ENCODE data around the gene FEZF2. TPM values are rescaled to one million over a fixed set of nuclear protein-coding genes. Genes with fewer than 3 reads are reported as not detected.

Gene FEZF2
- total RNA-seq, 3 donors from 2014 or later (not counting 1 experiment from before 2014, with no cell fraction given) = not detected

DNA sequence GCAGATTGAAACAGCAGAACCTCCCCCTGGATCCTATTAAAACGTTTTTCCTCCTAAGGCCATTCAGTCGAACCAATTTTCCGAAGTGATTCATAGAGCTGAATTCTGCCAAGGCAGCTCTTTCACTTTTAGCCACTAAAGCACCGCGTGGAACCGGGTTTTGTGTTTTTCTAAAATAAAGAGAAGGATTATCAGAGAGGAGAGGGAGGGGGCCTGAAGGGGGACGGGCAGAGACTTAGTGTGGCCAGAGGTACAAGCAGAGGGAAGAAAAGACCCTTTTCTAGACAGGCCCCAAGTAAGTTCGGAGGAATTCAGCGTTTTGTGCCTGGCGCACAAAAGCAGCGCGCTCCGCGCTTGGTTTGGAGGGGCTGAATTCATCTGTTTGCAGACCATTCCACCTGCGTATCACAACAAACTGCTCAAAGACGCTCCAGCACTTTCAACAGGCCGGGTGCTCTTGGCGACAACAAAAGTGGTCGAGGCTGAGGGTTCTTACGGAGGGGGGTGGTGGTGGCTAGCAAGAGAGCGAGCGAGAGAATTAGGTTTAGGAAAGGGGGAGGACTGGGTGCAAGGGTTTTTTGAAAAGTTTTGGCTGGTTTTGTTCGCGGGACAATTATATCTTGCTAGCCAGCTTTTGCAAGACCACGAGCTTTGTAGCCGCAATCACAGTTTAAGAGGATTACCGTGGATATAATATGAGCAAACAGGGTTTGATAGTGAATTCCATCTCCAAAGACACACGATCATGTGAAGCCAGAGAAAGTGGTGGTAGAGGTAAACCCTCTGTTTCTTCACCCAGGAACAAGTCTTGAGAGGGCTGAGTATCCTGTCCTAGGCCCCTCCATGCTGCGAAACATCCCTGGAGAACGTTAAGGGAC, 1.2 kb upstream of the FEZF2 start:
- peaks cover 16% of the 10 kb centered on the region for H3K36me3 Mint-ChIP-seq
- Histone ChIP-seq H3K4me1 (ENCODE audit: control insufficient read depth, insufficient read depth, low read length) (no peaks in the 10 kb centered on the region), H3K9me3 (ENCODE audit: control insufficient read depth, insufficient read depth, low read length) (peaks cover 6% of the 10 kb centered on the region), H3K4me3 (ENCODE audit: low read length) (no peak overlapping the region), H3K27me3 (ENCODE audit: control insufficient read depth, insufficient read depth, low read length) (peaks cover 48% of the 10 kb centered on the region), H3K36me3 (ENCODE audit: control insufficient read depth, insufficient read depth, low read length) (no peaks in the 10 kb centered on the region), H3K27ac (ENCODE audit: low read length) (no peak overlapping the region)
- TF ChIP-seq, protein P1, sequence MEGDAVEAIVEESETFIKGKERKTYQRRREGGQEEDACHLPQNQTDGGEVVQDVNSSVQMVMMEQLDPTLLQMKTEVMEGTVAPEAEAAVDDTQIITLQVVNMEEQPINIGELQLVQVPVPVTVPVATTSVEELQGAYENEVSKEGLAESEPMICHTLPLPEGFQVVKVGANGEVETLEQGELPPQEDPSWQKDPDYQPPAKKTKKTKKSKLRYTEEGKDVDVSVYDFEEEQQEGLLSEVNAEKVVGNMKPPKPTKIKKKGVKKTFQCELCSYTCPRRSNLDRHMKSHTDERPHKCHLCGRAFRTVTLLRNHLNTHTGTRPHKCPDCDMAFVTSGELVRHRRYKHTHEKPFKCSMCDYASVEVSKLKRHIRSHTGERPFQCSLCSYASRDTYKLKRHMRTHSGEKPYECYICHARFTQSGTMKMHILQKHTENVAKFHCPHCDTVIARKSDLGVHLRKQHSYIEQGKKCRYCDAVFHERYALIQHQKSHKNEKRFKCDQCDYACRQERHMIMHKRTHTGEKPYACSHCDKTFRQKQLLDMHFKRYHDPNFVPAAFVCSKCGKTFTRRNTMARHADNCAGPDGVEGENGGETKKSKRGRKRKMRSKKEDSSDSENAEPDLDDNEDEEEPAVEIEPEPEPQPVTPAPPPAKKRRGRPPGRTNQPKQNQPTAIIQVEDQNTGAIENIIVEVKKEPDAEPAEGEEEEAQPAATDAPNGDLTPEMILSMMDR (IDR thresholded peaks at IDR 0.05) = no peak
- peaks cover 63 to 64% of the 10 kb centered on the region in 2 donors for H3K27me3 Mint-ChIP-seq (ENCODE audit: low read depth in 2 of 2)
- no peaks in the 10 kb centered on the region for H3K4me1 Mint-ChIP-seq
- peaks cover 0 to 2% of the 10 kb centered on the region in 2 donors for H3K9me3 Mint-ChIP-seq
- intact Hi-C loops (cut with micrococcal nuclease) = no loop called here
- H3K4me3 Mint-ChIP-seq = no peak overlapping the region
- ATAC-seq (no peak), DNase-seq (no peak)
- 6% methylated on average over 30 of the region's 30 CpGs for WGBS (ENCODE audit: insufficient coverage)
- H3K27ac Mint-ChIP-seq = no peak overlapping the region

- peaks cover 0 to 2% of the 10 kb centered on the region in 2 donors for H3K9me3 Mint-ChIP-seq
Observed at GRCh38 chr3:62373714-62374333, 474 bp upstream of the FEZF2 start.

DNA sequence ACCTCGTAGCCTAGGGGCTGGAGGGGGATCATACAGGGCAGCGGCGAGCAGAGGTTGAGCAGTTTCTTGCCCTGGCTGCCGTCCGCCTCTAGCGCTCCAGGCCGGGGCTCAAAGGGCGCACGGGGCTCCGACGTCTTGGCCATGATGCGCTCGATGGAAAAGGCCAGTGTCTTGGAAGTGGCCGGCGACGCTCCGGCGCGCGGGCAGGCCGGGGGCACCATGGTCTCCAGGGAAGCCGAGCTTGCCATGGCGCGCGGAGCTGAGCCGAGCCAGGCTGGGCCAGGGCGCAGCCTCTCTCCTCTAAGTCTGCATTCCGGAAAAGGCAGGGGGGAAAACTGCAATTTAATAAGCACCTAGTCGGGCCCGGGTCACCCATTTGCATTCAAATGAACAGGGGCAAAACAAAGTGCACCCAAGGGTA, 719 bp downstream of the FEZF2 start:
- Mint-ChIP-seq H3K4me3 (no peak overlapping the region), H3K36me3 (peaks cover 7% of the 10 kb centered on the region), H3K27me3 (ENCODE audit: low read depth in 2 of 2) (peaks cover 65 to 68% of the 10 kb centered on the region in 2 donors), H3K27ac (no peak overlapping the region), H3K9me3 (peaks cover 0 to 2% of the 10 kb centered on the region in 2 donors), H3K4me1 (no peaks in the 10 kb centered on the region)
- DNase-seq (no peak), ATAC-seq (no peak)
- H3K27ac ChIP-seq (ENCODE audit: low read length) = no peak overlapping the region
- H3K4me1 ChIP-seq (ENCODE audit: control insufficient read depth, insufficient read depth, low read length) = no peaks in the 10 kb centered on the region
- TF ChIP-seq, protein P1 (IDR thresholded peaks at IDR 0.05) = no peak
- no peak overlapping the region for H3K4me3 ChIP-seq (ENCODE audit: low read length)
- intact Hi-C loops (cut with micrococcal nuclease) = no loop called here
- H3K36me3 ChIP-seq (ENCODE audit: control insufficient read depth, insufficient read depth, low read length) = no peaks in the 10 kb centered on the region
- 5% methylated on average over 30 of the region's 30 CpGs for WGBS (ENCODE audit: insufficient coverage)
- peaks cover 46% of the 10 kb centered on the region for H3K27me3 ChIP-seq (ENCODE audit: control insufficient read depth, insufficient read depth, low read length)
- peaks cover 6% of the 10 kb centered on the region for H3K9me3 ChIP-seq (ENCODE audit: control insufficient read depth, insufficient read depth, low read length)

More at GRCh38 chr3:62373714-62374333, 474 bp upstream of the FEZF2 start:
- peaks cover 8% of the 10 kb centered on the region for H3K36me3 Mint-ChIP-seq
- DNase-seq (no peak), ATAC-seq (no peak)
- Histone ChIP-seq H3K4me3 (ENCODE audit: low read length) (no peak overlapping the region), H3K9me3 (ENCODE audit: control insufficient read depth, insufficient read depth, low read length) (peaks cover 6% of the 10 kb centered on the region), H3K36me3 (ENCODE audit: control insufficient read depth, insufficient read depth, low read length) (no peaks in the 10 kb centered on the region), H3K4me1 (ENCODE audit: control insufficient read depth, insufficient read depth, low read length) (no peaks in the 10 kb centered on the region), H3K27me3 (ENCODE audit: control insufficient read depth, insufficient read depth, low read length) (peaks cover 48% of the 10 kb centered on the region), H3K27ac (ENCODE audit: low read length) (no peak overlapping the region)
- peaks cover 61 to 65% of the 10 kb centered on the region in 2 donors for H3K27me3 Mint-ChIP-seq (ENCODE audit: low read depth in 2 of 2)
- 5% methylated on average over 47 of the region's 47 CpGs for WGBS (ENCODE audit: insufficient coverage)
- H3K4me1 Mint-ChIP-seq = no peaks in the 10 kb centered on the region
- TF ChIP-seq, protein P1 (IDR thresholded peaks at IDR 0.05) = no peak
- no peak overlapping the region for H3K4me3 Mint-ChIP-seq
- no peak overlapping the region for H3K27ac Mint-ChIP-seq
- intact Hi-C loops (cut with micrococcal nuclease) = no loop called here

Measured in natural killer cell (primary cell).